Measurements from ENCODE around the gene HLA-DPB1. TPM values are rescaled to one million over a fixed set of nuclear protein-coding genes. Genes with fewer than 3 reads are reported as not detected.

Gene HLA-DPB1
- total RNA-seq, 1 experiment from 2014 or later: not detected

DNA sequence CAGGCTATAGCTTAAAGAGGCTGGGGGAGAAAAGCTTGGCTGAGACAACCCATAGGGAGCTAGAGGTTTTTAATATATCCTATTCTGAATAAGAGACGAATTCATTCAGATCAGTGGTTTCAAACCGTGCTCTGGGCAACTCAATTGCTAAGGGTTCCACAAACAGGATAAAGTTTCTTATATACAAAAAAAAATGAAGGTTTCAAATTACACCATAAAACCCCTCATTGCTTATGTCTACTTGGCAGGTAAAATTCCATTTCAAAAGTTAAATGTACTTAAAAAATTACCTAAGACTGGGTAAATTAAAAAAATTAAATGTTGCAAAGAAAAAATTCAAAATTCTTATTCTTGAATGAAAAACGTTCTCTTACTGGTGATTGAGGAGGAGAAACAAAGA is 2.7 kb downstream of the HLA-DPB1 start:
- Histone ChIP-seq H3K36me3 (ENCODE audit: control insufficient read depth, insufficient read depth, low read length) (no peaks in the 10 kb centered on the region), H3K4me1 (no peaks in the 10 kb centered on the region), H3K4me3 (ENCODE audit: low read depth, low read length) (no peak overlapping the region), H3K9me3 (no peaks in the 10 kb centered on the region), H3K27me3 (replicated peaks; ENCODE audit: control insufficient read depth, insufficient read depth, low read length) (no peaks in the 10 kb centered on the region)
- intact Hi-C loops (cut with micrococcal nuclease; ENCODE audit: unreplicated experiment): no loop called here
- Mint-ChIP-seq H3K4me3 (ENCODE audit: unreplicated experiment) (no peak overlapping the region), H3K4me1 (ENCODE audit: low read depth, unreplicated experiment) (no peaks in the 10 kb centered on the region), H3K27ac (ENCODE audit: unreplicated experiment) (no peak overlapping the region), H3K27me3 (ENCODE audit: insufficient read depth, unreplicated experiment) (peaks cover 19% of the 10 kb centered on the region), H3K9me3 (ENCODE audit: unreplicated experiment) (peaks cover 17% of the 10 kb centered on the region), H3K36me3 (ENCODE audit: insufficient read depth, unreplicated experiment) (no peaks in the 10 kb centered on the region)
- POLR2A ChIA-PET: no interaction called here
- DNase-seq: no peak
- TF ChIP-seq, protein P1, sequence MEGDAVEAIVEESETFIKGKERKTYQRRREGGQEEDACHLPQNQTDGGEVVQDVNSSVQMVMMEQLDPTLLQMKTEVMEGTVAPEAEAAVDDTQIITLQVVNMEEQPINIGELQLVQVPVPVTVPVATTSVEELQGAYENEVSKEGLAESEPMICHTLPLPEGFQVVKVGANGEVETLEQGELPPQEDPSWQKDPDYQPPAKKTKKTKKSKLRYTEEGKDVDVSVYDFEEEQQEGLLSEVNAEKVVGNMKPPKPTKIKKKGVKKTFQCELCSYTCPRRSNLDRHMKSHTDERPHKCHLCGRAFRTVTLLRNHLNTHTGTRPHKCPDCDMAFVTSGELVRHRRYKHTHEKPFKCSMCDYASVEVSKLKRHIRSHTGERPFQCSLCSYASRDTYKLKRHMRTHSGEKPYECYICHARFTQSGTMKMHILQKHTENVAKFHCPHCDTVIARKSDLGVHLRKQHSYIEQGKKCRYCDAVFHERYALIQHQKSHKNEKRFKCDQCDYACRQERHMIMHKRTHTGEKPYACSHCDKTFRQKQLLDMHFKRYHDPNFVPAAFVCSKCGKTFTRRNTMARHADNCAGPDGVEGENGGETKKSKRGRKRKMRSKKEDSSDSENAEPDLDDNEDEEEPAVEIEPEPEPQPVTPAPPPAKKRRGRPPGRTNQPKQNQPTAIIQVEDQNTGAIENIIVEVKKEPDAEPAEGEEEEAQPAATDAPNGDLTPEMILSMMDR (IDR thresholded peaks at IDR 0.05; ENCODE audit: insufficient read depth in 1 of 2, low read depth in 1 of 2, low read length in 1 of 2, severe bottlenecking in 1 of 2, unreplicated experiment in 1 of 2): no peak
- CTCF ChIA-PET: no interaction called here
- BruUV-seq (replicated peaks): no TSS peak

DNA sequence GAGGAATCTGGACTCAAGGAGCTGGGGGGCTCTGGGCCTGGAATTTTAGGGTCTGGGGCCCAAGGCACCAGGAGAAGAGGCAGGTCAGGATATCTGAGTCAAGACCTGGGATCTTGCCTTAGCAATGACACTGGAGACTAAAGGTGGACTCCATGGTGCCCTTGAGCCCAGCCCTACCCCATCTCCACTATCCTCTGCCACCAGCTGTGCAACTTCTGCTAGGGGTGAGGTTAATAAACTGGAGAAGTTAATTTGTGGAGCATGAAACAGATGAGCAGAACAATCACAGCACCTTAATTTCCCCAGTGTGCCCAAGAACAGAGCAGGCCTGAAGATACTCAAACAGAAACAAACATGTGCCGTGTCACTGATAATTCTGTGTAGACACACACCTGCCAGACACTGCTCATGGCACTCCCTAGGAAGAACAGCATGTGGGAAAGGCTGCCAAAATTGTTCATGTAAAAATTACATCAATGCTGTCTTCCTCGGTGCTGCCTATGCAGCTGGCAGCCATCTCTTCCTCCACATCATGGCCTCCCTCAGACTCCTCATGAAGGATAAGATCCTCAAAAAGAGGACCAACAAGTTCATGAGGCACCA is 3.2 kb downstream of the HLA-DPB1 start:
- H3K27ac Mint-ChIP-seq (ENCODE audit: unreplicated experiment): no peak overlapping the region
- H3K4me3 ChIP-seq (ENCODE audit: low read depth, low read length): no peak overlapping the region
- H3K4me3 Mint-ChIP-seq (ENCODE audit: unreplicated experiment): no peak overlapping the region
- H3K4me1 Mint-ChIP-seq (ENCODE audit: low read depth, unreplicated experiment): no peaks in the 10 kb centered on the region
- CTCF ChIA-PET: no interaction called here
- DNase-seq: no peak
- H3K9me3 Mint-ChIP-seq (ENCODE audit: unreplicated experiment): peaks cover 17% of the 10 kb centered on the region
- no peaks in the 10 kb centered on the region for H3K36me3 Mint-ChIP-seq (ENCODE audit: insufficient read depth, unreplicated experiment)
- BruUV-seq (replicated peaks): no TSS peak
- no peaks in the 10 kb centered on the region for H3K4me1 ChIP-seq
- POLR2A ChIA-PET: no interaction called here
- intact Hi-C loops (cut with micrococcal nuclease; ENCODE audit: unreplicated experiment): no loop called here
- H3K9me3 ChIP-seq: no peaks in the 10 kb centered on the region
- H3K27me3 Mint-ChIP-seq (ENCODE audit: insufficient read depth, unreplicated experiment): peaks cover 19% of the 10 kb centered on the region
- no peaks in the 10 kb centered on the region for H3K27me3 ChIP-seq (replicated peaks; ENCODE audit: control insufficient read depth, insufficient read depth, low read length)
- TF ChIP-seq, protein P1 (IDR thresholded peaks at IDR 0.05; ENCODE audit: insufficient read depth in 1 of 2, low read depth in 1 of 2, low read length in 1 of 2, severe bottlenecking in 1 of 2, unreplicated experiment in 1 of 2): no peak
- H3K36me3 ChIP-seq (ENCODE audit: control insufficient read depth, insufficient read depth, low read length): no peaks in the 10 kb centered on the region

DNA sequence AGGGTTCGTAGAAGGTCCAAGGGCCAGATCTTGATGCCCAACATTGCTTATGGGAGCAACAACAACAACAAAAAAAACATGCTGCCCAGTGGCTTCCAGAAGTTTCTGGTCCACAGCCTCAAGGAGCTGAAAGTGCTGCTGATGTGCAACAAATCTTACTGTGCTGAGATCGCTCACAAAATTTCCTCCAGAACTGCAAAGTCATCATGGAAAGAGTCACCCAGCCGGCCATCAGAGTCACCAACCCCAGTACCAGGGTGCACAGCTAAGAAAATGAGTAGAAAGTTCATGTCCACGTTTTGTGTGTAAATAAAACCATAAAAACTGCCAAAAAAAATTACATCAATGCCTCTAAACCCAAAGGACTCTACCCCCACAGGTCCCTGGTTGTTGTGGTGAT is 3.8 kb downstream of the HLA-DPB1 start:
- TF ChIP-seq, protein P1 (IDR thresholded peaks at IDR 0.05; ENCODE audit: insufficient read depth in 1 of 2, low read depth in 1 of 2, low read length in 1 of 2, severe bottlenecking in 1 of 2, unreplicated experiment in 1 of 2): no peak
- CTCF ChIA-PET: no interaction called here
- peaks cover 17% of the 10 kb centered on the region for H3K9me3 Mint-ChIP-seq (ENCODE audit: unreplicated experiment)
- Histone ChIP-seq H3K4me1 (no peaks in the 10 kb centered on the region), H3K9me3 (no peaks in the 10 kb centered on the region), H3K36me3 (ENCODE audit: control insufficient read depth, insufficient read depth, low read length) (no peaks in the 10 kb centered on the region), H3K4me3 (ENCODE audit: low read depth, low read length) (no peak overlapping the region), H3K27me3 (replicated peaks; ENCODE audit: control insufficient read depth, insufficient read depth, low read length) (no peaks in the 10 kb centered on the region)
- peaks cover 20% of the 10 kb centered on the region for H3K27me3 Mint-ChIP-seq (ENCODE audit: insufficient read depth, unreplicated experiment)
- H3K36me3 Mint-ChIP-seq (ENCODE audit: insufficient read depth, unreplicated experiment): no peaks in the 10 kb centered on the region
- DNase-seq: no peak
- BruUV-seq (replicated peaks): no TSS peak
- H3K4me3 Mint-ChIP-seq (ENCODE audit: unreplicated experiment): no peak overlapping the region
- POLR2A ChIA-PET: no interaction called here
- no peaks in the 10 kb centered on the region for H3K4me1 Mint-ChIP-seq (ENCODE audit: low read depth, unreplicated experiment)
- intact Hi-C loops (cut with micrococcal nuclease; ENCODE audit: unreplicated experiment): no loop called here
- H3K27ac Mint-ChIP-seq (ENCODE audit: unreplicated experiment): no peak overlapping the region
